ENCODE data around the gene PDGFA.

- no peak for TF ChIP-seq POLR2AphosphoS5 (IDR thresholded peaks at IDR 0.05)
- no peak for TF ChIP-seq EP300 (IDR thresholded peaks at IDR 0.05)
- TF ChIP-seq CTCF (IDR thresholded peaks at IDR 0.05), result no peak
- TF ChIP-seq POLR2A (IDR thresholded peaks at IDR 0.05), result no peak
Measured at GRCh38 chr7:467856-468545, 51.6 kb downstream of the PDGFA start.
